LNCaP clone FGC (cell line): Measurements from ENCODE around the gene FKRP.
"Not testable (repeated sequence)": the region's sequence is repeated elsewhere in the genome, so short reads cannot be mapped to it uniquely, and the experiment has no call there.

Experiments used
- DNase-seq: peaks from one replicate; pipeline ENCODE4 v3.0.0-alpha.2; 2011; ENCODE audit warnings: low read depth
- H3K4me3 ChIP-seq: 2 replicates; pipeline ENCODE4 v1.5.1; 2011; ENCODE audit warnings: mild to moderate bottlenecking, low read depth, low read length, control low read depth
- CTCF ChIP-seq: IDR thresholded peaks from 2 replicates; pipeline ENCODE4 v1.5.1; 2012; ENCODE audit warnings: mild to moderate bottlenecking; ENCODE audit not compliant: control insufficient read depth, insufficient read depth; ENCODE audit errors: extremely low read depth

Gene FKRP

DNA sequence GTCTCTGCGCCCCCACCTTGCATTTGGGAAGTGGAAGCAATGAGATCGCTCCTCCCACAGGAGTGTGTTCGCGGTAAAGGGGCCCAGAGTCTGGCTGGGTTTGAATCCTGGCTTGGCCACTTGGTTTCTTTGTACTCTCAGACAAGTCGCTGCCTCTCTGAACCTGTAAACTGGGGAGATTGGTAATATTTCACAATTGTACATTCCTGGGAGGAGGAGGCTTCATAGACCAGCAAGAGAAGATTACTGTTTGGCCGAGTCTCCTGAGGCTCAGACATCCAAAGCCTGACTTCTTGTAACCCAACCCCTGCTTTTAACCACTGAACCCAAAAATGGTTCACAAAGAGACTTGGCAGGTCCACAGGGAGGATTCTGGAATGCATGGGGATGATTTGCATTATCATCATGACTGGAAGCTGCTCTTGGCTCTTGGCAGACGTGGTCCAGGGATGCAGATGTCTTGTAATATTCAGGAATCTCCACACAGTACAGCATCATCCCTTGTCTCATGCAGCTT is 14.0 kb downstream of the FKRP start:
- no peak overlapping the region for H3K4me3 ChIP-seq
- no peak for DNase-seq
- TF ChIP-seq CTCF = no peak

- TF ChIP-seq CTCF = no peak
- H3K4me3 ChIP-seq = no peak overlapping the region
- DNase-seq = no peak
Observed at GRCh38 chr19:46760363-46760762, 14.5 kb downstream of the FKRP start.

DNA sequence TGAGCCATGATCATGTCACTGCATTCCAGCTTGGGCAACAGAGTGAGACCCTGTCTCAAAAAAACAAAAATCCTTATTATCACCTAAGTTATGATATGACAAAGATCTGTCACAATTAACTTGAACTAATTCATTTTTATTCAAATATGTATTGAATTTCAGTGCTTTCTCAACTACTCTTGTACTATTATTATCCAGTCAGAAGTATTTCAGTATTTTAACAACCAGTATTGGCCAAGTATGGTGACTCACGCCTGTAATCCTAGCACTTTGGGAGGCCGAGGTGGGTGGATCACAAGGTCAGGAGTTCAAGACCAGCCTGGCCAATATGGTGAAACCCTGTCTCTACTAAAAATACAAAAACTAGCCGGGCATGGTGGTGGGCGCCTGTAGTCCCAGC is 15.0 kb downstream of the FKRP start:
- not testable (repeated sequence) for DNase-seq, H3K4me3 ChIP-seq

- no peak for TF ChIP-seq CTCF
- DNase-seq = no peak
Observed at GRCh38 chr19:46761418-46761831, 15.6 kb downstream of the FKRP start.

DNA sequence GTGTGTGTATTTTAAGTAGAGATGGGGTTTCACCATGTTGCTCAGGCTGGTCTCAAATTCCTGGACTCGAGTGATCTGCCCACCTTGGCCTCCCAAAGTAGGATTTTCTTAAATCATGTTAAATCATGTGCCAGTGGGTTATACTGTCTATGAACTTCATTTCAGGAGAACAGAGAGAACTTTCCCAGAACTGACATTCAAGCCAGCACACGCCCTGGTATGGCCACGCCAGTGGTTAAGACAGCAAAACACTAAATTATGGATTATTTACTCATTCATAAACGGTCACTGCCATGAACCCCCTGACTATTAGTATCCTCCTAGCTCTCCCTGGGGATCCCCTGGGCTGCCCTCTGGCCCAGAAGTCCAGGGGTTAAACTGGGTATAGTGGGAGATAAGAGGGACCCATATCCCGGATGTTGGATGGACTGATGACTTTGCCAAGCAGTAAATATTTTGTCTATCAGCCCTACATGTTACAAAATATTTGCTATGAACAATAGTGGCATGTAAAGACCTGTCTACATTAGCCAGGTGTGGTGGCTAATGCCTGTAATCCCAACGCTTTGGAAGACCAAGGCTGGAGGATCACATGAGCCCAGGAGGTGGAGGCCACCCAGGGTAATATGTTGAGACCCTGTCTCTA is 16.5 kb downstream of the FKRP start:
- no peak for DNase-seq
- no peak overlapping the region for H3K4me3 ChIP-seq
- no peak for TF ChIP-seq CTCF

More at GRCh38 chr19:46761418-46761831, 15.6 kb downstream of the FKRP start:
- no peak overlapping the region for H3K4me3 ChIP-seq

DNA sequence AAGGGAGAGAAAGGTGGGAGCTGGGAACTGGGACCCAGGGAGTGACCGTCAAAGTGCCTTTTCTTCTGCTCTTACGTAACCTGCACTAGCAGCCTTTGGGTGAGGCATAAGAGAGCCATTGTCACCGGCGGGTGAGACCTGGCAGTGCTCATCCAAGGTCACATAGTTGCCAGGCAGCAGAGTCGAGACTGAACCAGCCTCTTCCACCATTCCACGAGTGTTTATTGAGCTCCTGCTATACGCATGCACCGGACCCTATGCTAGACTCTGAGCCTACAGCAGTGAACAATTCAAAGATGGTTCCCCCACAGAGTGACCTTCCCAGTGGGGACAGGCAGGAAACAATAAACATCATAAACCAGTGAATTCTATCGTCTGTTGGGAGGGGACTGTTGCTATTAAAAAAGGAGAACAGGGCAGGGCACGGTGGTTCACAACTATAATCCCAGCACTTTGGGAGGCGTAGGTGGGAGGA is 19.0 kb downstream of the FKRP start:
- no peak for DNase-seq
- no peak for TF ChIP-seq CTCF
- H3K4me3 ChIP-seq = no peak overlapping the region

- no peak for TF ChIP-seq CTCF
- no peak for DNase-seq
- H3K4me3 ChIP-seq = no peak overlapping the region
Observed at GRCh38 chr19:46766569-46767317, 20.9 kb downstream of the FKRP start.

DNA sequence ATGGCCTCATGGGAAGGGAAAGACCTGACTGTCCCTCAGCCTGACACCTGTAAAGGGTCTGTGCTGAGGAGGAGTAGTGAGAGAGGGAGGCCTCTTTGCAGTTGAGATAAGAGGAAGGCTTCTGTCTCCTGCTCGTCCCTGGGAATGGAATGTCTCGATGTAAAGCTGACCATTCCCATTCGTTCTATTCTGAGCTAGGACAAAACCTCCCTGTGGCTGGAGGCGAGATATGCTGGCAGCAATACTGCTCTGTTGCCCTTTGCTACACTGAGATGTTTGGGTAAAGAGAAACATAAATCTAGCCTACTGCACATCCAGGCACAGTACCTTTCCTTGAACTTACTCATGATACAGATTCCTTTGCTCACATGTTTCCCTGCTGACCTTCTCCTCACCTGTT is 22.9 kb downstream of the FKRP start:
- not testable (repeated sequence) for H3K4me3 ChIP-seq

More for the DNA sequence above, 22.9 kb downstream of the FKRP start:
- not testable (repeated sequence) for DNase-seq
